ENCODE results near the gene PSMA2.
A peak's percentile ranks its signal among the peaks of the same experiment; 100 is the strongest.

PSMA2 gene

GRCh38 chr7:42953994-42954393 is 22.0 kb upstream of the PSMA2 start:
- no peaks in the 10 kb centered on the region for H3K4me1 Mint-ChIP-seq
- peaks cover 2% of the 10 kb centered on the region for H3K36me3 Mint-ChIP-seq
- ATAC-seq (ENCODE audit: low read depth) (no peak), DNase-seq (ENCODE audit: low spot score in 2 of 2) (no peak)
- no peak overlapping the region for H3K4me3 Mint-ChIP-seq
- no peak overlapping the region for H3K27ac Mint-ChIP-seq
- H3K9me3 Mint-ChIP-seq: peaks cover 4% of the 10 kb centered on the region
- no peaks in the 10 kb centered on the region for H3K27me3 Mint-ChIP-seq

- DNase-seq (ENCODE audit: low spot score in 2 of 2) (no peak), ATAC-seq (ENCODE audit: low read depth) (no peak)
- H3K9me3 Mint-ChIP-seq: peaks cover 2% of the 10 kb centered on the region
- H3K4me1 Mint-ChIP-seq: no peaks in the 10 kb centered on the region
- peaks cover 2% of the 10 kb centered on the region for H3K36me3 Mint-ChIP-seq
- no peak overlapping the region for H3K27ac Mint-ChIP-seq
- H3K4me3 Mint-ChIP-seq: no peak overlapping the region
- no peaks in the 10 kb centered on the region for H3K27me3 Mint-ChIP-seq
These were observed 20.4 kb upstream of the PSMA2 start for GRCh38 chr7:42952328-42952727.

- DNase-seq (ENCODE audit: low spot score in 2 of 2) (no peak), ATAC-seq (ENCODE audit: low read depth) (no peak)
- Mint-ChIP-seq H3K4me3 (no peak overlapping the region), H3K4me1 (no peaks in the 10 kb centered on the region), H3K27ac (no peak overlapping the region), H3K9me3 (no peaks in the 10 kb centered on the region), H3K27me3 (no peaks in the 10 kb centered on the region), H3K36me3 (peaks cover 2% of the 10 kb centered on the region)
These were observed 18.4 kb upstream of the PSMA2 start for GRCh38 chr7:42950417-42950816.

GRCh38 chr7:42947521-42947920 is 15.5 kb upstream of the PSMA2 start:
- Mint-ChIP-seq H3K27me3 (no peaks in the 10 kb centered on the region), H3K36me3 (peaks cover 2% of the 10 kb centered on the region)

GRCh38 chr7:42946627-42946950 is 14.6 kb upstream of the PSMA2 start:
- Mint-ChIP-seq H3K4me1 (no peaks in the 10 kb centered on the region), H3K27me3 (no peaks in the 10 kb centered on the region), H3K36me3 (peaks cover 2% of the 10 kb centered on the region), H3K27ac (no peak overlapping the region), H3K9me3 (no peaks in the 10 kb centered on the region), H3K4me3 (no peak overlapping the region)
- ATAC-seq (ENCODE audit: low read depth): no peak
- no peak for DNase-seq (ENCODE audit: low spot score in 2 of 2)

More at GRCh38 chr7:42947521-42947920, 15.5 kb upstream of the PSMA2 start:
- Mint-ChIP-seq H3K4me1 (no peaks in the 10 kb centered on the region), H3K27ac (no peak overlapping the region), H3K4me3 (no peak overlapping the region), H3K9me3 (no peaks in the 10 kb centered on the region)
- no peak for ATAC-seq (ENCODE audit: low read depth)
- DNase-seq (ENCODE audit: low spot score in 2 of 2): no peak

GRCh38 chr7:42945821-42946626 is 14.1 kb upstream of the PSMA2 start:
- ATAC-seq (ENCODE audit: low read depth): no peak
- Mint-ChIP-seq H3K27me3 (no peaks in the 10 kb centered on the region), H3K27ac (no peak overlapping the region), H3K4me3 (no peak overlapping the region), H3K4me1 (no peaks in the 10 kb centered on the region), H3K36me3 (peaks cover 2% of the 10 kb centered on the region), H3K9me3 (no peaks in the 10 kb centered on the region)
- DNase-seq (ENCODE audit: low spot score in 2 of 2): no peak

- H3K4me1 Mint-ChIP-seq: peaks cover 4% of the 10 kb centered on the region
- no peaks in the 10 kb centered on the region for H3K27me3 Mint-ChIP-seq
- H3K4me3 Mint-ChIP-seq: no peak overlapping the region
- DNase-seq (ENCODE audit: low spot score in 2 of 2): peak; percentile 64 to 72
- H3K9me3 Mint-ChIP-seq: no peaks in the 10 kb centered on the region
- ATAC-seq (ENCODE audit: low read depth): peak; percentile 77
- peaks cover 10% of the 10 kb centered on the region for H3K36me3 Mint-ChIP-seq
- H3K27ac Mint-ChIP-seq: no peak overlapping the region
These were observed 9.2 kb upstream of the PSMA2 start for GRCh38 chr7:42940985-42941847.

GRCh38 chr7:42939457-42940240 is 7.7 kb upstream of the PSMA2 start:
- ATAC-seq (ENCODE audit: low read depth): no peak

GRCh38 chr7:42935861-42936260 is 3.9 kb upstream of the PSMA2 start:
- H3K27ac Mint-ChIP-seq: no peak overlapping the region
- peaks cover 14% of the 10 kb centered on the region for H3K36me3 Mint-ChIP-seq
- H3K4me3 Mint-ChIP-seq: no peak overlapping the region
- H3K9me3 Mint-ChIP-seq: no peaks in the 10 kb centered on the region
- DNase-seq (ENCODE audit: low spot score in 2 of 2) (no peak), ATAC-seq (ENCODE audit: low read depth) (no peak)
- H3K4me1 Mint-ChIP-seq: peaks cover 17% of the 10 kb centered on the region
- no peaks in the 10 kb centered on the region for H3K27me3 Mint-ChIP-seq

More at GRCh38 chr7:42939457-42940240, 7.7 kb upstream of the PSMA2 start:
- DNase-seq (ENCODE audit: low spot score in 2 of 2): no peak
- no peaks in the 10 kb centered on the region for H3K27me3 Mint-ChIP-seq
- peaks cover 16% of the 10 kb centered on the region for H3K36me3 Mint-ChIP-seq
- no peak overlapping the region for H3K4me3 Mint-ChIP-seq
- peaks cover 4% of the 10 kb centered on the region for H3K4me1 Mint-ChIP-seq
- H3K27ac Mint-ChIP-seq: peak overlapping the region; percentile 74
- no peaks in the 10 kb centered on the region for H3K9me3 Mint-ChIP-seq

GRCh38 chr7:42934291-42934690 is 2.3 kb upstream of the PSMA2 start:
- H3K27ac Mint-ChIP-seq: peak overlapping the region; percentile 17
- no peak for DNase-seq (ENCODE audit: low spot score in 2 of 2)
- peaks cover 14% of the 10 kb centered on the region for H3K36me3 Mint-ChIP-seq
- peak overlapping the region; percentile 27 for H3K4me3 Mint-ChIP-seq
- H3K9me3 Mint-ChIP-seq: no peaks in the 10 kb centered on the region
- no peak for ATAC-seq (ENCODE audit: low read depth)
- H3K27me3 Mint-ChIP-seq: no peaks in the 10 kb centered on the region
- H3K4me1 Mint-ChIP-seq: peaks cover 19% of the 10 kb centered on the region

- H3K4me3 Mint-ChIP-seq: peak overlapping the region; percentile 93
- H3K9me3 Mint-ChIP-seq: no peaks in the 10 kb centered on the region
- H3K27ac Mint-ChIP-seq: peak overlapping the region; percentile 95
- peaks cover 10% of the 10 kb centered on the region for H3K36me3 Mint-ChIP-seq
- ATAC-seq (ENCODE audit: low read depth) (no peak), DNase-seq (ENCODE audit: low spot score in 2 of 2) (no peak)
- H3K27me3 Mint-ChIP-seq: no peaks in the 10 kb centered on the region
- peaks cover 24% of the 10 kb centered on the region for H3K4me1 Mint-ChIP-seq
These were observed 1.0 kb upstream of the PSMA2 start for GRCh38 chr7:42932811-42933591.

GRCh38 chr7:42931447-42931833 is 534 bp downstream of the PSMA2 start:
- no peaks in the 10 kb centered on the region for H3K27me3 Mint-ChIP-seq
- ATAC-seq (ENCODE audit: low read depth): no peak
- DNase-seq (ENCODE audit: low spot score in 2 of 2): no peak
- H3K4me1 Mint-ChIP-seq: peaks cover 26% of the 10 kb centered on the region
- peaks cover 6% of the 10 kb centered on the region for H3K36me3 Mint-ChIP-seq
- peak overlapping the region; percentile 95 for H3K27ac Mint-ChIP-seq
- H3K9me3 Mint-ChIP-seq: no peaks in the 10 kb centered on the region
- H3K4me3 Mint-ChIP-seq: peak overlapping the region; percentile 93

GRCh38 chr7:42930889-42931288 is 1.1 kb downstream of the PSMA2 start:
- peaks cover 26% of the 10 kb centered on the region for H3K4me1 Mint-ChIP-seq
- peaks cover 3% of the 10 kb centered on the region for H3K36me3 Mint-ChIP-seq
- peak overlapping the region; percentile 93 for H3K4me3 Mint-ChIP-seq
- peak overlapping the region; percentile 95 for H3K27ac Mint-ChIP-seq
- ATAC-seq (ENCODE audit: low read depth) (no peak), DNase-seq (ENCODE audit: low spot score in 2 of 2) (no peak)
- H3K9me3 Mint-ChIP-seq: no peaks in the 10 kb centered on the region
- no peaks in the 10 kb centered on the region for H3K27me3 Mint-ChIP-seq

All from memory B cell (primary cell).